ENCODE measurements around the gene OSGIN1.

GRCh38 chr16:83995754-83996153 lies 42.7 kb downstream of the OSGIN1 start:
- TF ChIP-seq CTCF (IDR thresholded peaks at IDR 0.05) = no peak
- no peak for TF ChIP-seq POLR2A (IDR thresholded peaks at IDR 0.05)
